SIG-M5 (cell line): ENCODE measurements around the gene VPS8.
"Not testable (repeated sequence)": the region's sequence is repeated elsewhere in the genome, so short reads cannot be mapped to it uniquely, and the experiment has no call there.

ENCODE experiments used
- DNase-seq: peaks from one replicate; lab custom pipeline; 2025; lab: John Stamatoyannopoulos, UW

VPS8 gene

GRCh38 chr3:184919651-184920050 is 107.7 kb downstream of the VPS8 start:
- DNase-seq, result no peak

DNA sequence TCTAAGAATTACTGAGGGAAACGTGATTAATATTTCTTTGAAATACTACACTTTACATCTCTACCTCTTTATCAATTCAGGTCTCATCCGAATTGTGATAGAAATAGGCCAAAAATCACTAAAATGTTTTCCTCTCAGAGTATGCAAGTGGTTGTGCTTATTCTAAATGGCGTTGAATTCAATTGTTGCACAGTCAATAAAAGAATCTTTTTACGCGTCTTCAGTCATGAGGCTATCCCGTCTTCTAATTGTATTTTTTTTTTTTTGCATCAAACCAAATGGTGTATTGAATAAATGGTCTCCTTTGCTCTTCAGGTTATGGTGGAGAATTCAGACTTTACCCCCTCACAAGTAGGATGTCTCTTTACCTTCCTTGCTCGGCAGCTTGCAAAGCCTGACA is 112.6 kb downstream of the VPS8 start:
- DNase-seq, result no peak

GRCh38 chr3:184927796-184928315 is 115.9 kb downstream of the VPS8 start:
- DNase-seq, result no peak

DNA sequence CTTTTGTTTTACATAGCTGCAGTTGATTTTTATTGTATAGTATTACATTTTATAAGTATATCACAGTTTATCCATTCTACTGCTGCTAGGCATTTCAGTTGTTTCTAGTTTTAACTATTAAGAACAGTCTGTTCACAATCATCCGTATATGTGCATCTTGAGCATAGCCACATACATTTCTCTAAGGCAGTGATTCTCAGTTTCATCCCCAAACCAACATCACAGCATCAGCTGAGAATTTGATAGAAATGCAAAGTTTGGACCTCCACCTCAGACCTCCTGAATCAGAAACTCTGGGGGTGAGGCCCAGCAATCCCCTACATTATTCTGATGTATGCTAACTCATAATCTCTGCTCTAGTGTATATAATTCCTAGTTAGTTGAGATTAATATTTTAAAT is 120.8 kb downstream of the VPS8 start:
- no peak for DNase-seq

DNA sequence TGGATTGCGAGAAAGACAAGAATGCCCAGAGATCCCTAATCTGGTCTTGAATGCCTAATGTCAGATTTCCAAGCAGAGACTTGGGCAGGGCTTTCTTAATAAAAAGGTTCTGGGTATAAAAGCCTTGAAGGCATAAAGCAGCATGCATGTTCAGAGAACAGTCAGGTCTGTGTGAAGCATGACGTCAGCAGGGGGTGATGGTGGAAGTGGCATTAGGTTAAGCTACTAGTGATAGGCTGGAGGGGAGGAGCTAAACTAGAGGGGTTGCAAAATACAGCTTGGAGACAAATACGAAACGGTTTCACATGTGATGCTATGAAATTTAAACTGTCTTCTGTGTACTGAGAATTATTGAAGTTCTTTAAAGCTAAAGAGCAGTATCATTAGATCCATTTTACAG is 125.6 kb downstream of the VPS8 start:
- no peak for DNase-seq

DNA sequence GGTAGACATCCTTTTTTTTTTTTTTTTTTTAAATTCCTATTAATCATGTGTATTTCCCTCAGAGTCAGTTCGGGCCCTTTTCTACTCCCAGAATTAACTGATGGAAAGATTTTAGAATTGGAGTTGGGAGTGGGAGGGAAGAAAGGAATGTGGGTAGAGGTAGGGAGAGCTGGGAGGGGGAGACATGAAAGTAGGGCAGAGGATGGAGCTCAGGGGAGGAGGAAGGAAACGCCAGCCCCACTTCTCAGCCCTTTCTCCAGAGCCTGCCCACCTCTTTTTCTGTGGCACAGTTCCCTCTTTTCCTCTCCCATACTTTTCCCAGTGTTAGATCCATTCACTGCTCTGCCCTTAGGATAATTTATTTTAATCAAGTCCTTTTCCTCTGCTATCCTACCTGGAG is 129.4 kb downstream of the VPS8 start:
- no peak for DNase-seq

DNA sequence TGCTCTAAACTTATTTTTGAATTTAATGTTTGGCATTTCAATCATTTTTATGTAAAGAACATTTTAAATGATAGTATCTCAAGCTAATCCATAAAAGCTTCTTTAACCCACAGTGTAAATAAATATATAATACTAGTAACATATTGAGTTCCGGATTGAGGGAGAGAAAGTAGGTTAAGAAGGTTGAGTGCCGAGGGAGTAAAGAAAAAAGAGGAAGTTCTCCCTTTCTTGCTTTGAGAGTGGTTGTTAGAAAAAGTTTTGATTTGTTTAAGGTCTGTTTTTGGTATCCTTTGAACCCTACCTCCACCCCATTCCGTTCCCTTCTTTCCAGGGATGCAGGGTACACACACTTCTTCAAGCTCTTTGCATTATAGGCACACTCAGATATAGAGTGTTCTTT is 130.8 kb downstream of the VPS8 start:
- DNase-seq, result no peak

GRCh38 chr3:184944241-184944640 is 132.3 kb downstream of the VPS8 start:
- no peak for DNase-seq

DNA sequence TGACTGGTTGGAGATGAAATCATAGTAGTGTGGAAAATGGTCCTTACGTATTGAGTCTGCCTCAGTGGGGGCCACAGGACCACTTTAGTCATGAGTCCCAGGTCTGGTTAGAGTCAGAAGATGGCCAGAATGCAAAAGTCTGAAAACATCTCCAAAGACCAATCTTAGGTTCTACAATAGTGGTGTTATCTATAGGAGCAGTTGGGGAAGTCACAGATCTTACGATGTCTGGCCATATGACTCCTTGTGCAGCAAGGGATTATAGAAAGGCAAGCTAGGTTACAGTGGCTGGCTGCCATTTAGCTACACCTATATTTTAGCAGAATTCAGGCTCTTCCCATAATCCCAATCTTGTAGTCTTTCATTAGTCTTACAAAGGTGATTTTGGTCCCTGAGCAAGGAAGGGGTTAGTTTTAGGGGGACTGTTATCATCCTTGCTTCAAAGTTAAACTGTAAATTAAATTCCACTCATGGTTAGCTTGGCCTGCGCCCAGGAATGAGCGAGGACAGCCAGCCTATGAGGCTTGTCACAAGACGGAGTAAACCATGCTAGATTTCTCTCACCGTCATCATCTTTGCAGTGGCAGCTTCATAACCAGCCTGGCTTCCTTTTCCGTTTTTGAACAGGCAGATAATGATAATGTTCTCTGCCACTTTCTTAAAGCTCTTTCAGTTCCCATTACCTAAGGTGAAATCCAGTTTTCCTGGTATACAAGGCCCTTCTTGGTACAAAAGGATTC is 134.1 kb downstream of the VPS8 start:
- DNase-seq, result no peak

- no peak for DNase-seq
Measured at GRCh38 chr3:184946917-184947316, 135.0 kb downstream of the VPS8 start.

- DNase-seq, result no peak
Measured at GRCh38 chr3:184949251-184949965, 137.4 kb downstream of the VPS8 start.

DNA sequence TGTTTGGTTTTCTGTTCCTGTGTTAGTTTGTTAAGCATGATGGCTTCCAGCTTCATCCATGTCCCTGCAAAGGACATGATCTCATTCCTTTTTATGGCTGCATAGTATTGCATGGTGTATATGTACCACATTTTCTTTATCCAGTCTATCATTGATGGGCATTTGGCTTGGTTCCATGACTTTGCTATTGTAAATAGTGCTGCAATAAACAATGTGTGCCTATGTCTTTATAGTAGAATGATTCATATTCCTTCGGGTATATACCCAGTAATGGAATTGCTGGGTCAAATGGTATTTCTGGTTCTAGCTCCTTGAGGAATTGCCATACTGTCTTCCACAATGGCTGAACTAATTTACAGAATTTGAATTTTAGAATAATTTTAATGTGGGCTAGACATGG is 138.8 kb downstream of the VPS8 start:
- not testable (repeated sequence) for DNase-seq

GRCh38 chr3:184952671-184953070 is 140.7 kb downstream of the VPS8 start:
- DNase-seq, result no peak

- no peak for DNase-seq
Measured at GRCh38 chr3:184953401-184953800, 141.4 kb downstream of the VPS8 start.

- DNase-seq, result no peak
Measured at GRCh38 chr3:184954251-184954650, 142.3 kb downstream of the VPS8 start.

- DNase-seq, result not testable (repeated sequence)
Measured at GRCh38 chr3:184954851-184955250, 142.9 kb downstream of the VPS8 start.

DNA sequence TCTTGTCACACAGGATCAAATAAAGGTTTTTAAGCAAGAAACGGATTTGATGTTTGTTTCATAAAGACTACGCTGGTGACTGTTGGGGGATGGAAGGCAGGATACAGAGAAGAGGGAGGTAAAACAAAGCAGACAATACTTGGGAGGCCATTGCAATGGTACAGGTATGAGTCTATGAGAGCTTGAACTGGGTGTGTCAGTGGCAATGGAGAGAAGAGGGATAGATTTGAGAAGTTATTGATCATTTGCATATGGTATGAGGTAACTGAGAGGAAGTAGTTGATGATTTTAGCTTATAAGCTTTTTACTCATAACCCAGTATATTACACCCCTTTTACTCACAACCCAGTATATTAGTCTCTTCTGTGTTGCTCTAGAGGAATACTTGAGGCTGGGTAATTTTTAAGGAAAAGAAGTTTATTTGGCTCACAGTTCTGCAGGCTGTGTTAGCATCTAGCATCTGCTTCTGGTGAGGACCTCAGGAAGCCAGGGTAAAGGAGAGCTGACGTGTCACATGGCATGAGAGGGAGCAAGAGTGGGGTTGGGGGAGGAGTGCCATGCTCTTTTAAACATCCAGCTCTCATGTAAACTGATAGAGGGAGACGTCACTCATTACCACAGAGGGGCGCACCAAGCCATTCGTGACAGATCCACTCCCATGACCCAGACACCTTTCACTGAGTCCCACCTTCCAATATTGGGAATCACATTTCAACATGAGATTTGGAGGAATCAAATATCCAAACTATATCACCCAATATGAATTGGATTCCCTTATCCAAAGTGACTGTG is 153.9 kb downstream of the VPS8 start:
- no peak for DNase-seq

DNA sequence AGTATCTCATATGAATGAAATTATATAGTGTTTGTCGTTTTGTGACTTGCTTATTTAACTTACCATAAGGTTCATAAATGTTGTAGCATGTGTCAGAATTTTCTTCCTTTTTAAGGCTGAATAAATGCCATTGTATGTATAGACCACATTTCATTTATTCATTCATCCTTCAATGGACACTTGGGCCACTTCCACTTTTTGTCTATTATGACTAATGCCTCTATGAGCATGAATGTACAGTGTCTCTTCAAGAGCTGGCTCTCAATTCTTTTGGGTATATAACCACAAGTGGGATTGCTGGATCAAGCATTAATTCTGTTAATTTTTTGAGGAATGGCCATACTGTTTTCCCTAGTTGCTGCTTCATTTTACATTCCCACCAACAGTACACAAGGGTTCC is 156.1 kb downstream of the VPS8 start:
- no peak for DNase-seq

- DNase-seq, result no peak
Measured at GRCh38 chr3:184970186-184970585, 158.2 kb downstream of the VPS8 start.

GRCh38 chr3:184977796-184978195 is 165.8 kb downstream of the VPS8 start:
- DNase-seq, result no peak

- no peak for DNase-seq
Measured at GRCh38 chr3:184981071-184981470, 169.1 kb downstream of the VPS8 start.

DNA sequence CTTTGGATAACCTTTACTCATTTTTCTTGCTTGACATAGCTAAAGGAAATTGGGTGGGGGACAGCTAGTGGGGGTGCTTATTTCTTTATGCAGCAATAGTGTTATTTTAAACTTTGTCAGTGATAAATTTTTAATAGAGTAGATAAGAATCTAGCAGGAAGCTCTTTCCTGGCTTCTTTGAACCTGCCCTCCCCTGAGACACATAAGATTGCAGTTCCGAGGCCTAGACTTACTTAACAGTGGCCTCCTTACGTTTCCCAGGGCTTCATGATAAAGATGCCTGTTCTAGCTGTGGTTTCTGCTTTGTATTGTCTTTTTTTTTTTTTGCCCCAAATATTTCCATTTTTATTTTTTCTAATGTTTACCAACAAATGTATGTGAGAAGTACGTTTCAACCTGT is 170.1 kb downstream of the VPS8 start:
- DNase-seq, result no peak

GRCh38 chr3:184985586-184985985 is 173.6 kb downstream of the VPS8 start:
- DNase-seq, result no peak
